GM12873 (cell line): ENCODE results near the gene GPR160.

Source experiments
- TF ChIP-seq, protein P1 (sequence below): IDR thresholded peaks from 2 replicates; pipeline ENCODE4 v1.5.1; 2012; ENCODE audit warnings: low read depth, mild to moderate bottlenecking, moderate library complexity, low read length, control low read depth; ENCODE audit not compliant: insufficient read depth; ENCODE audit errors: missing control alignments

GPR160 gene

DNA sequence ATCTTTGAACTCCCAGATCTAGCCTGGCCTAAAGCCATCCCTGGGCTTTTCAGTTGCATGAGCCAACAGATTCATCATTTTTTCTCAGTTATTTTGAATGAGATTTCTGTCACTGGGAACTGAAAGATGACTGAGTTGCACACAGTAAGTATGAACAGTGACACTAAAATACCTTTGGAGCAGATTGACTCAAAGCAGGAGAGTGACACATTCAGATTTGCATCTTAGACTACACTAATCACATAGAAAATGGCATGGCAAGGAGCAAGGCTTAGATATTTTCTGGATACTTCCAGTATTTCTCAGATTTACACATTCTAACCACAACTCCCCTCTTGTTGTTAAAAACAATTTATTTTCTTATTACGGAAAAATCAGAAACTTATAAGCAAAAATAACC is 38.4 kb upstream of the GPR160 start:
- TF ChIP-seq, protein P1, sequence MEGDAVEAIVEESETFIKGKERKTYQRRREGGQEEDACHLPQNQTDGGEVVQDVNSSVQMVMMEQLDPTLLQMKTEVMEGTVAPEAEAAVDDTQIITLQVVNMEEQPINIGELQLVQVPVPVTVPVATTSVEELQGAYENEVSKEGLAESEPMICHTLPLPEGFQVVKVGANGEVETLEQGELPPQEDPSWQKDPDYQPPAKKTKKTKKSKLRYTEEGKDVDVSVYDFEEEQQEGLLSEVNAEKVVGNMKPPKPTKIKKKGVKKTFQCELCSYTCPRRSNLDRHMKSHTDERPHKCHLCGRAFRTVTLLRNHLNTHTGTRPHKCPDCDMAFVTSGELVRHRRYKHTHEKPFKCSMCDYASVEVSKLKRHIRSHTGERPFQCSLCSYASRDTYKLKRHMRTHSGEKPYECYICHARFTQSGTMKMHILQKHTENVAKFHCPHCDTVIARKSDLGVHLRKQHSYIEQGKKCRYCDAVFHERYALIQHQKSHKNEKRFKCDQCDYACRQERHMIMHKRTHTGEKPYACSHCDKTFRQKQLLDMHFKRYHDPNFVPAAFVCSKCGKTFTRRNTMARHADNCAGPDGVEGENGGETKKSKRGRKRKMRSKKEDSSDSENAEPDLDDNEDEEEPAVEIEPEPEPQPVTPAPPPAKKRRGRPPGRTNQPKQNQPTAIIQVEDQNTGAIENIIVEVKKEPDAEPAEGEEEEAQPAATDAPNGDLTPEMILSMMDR = no peak

DNA sequence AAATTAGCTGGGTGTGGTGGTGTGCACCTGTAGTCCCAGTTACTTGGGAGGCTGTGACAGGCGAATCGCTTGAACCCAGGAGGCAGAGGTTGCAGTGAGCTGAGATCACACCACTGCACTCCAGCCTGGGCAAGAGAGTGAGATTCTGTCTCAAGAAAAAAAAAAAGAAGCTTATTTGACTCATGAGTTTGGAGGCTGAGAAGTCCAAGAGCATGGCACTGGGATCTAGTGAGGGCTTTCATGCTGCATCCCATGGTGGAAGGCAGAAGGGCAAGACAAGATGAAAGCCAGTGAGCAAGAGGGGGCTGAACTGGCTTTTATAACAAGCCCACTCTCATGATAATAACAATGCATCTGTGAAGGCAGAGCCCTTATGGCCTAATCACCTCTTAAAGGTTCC is 37.7 kb upstream of the GPR160 start:
- TF ChIP-seq, protein P1 = no peak

DNA sequence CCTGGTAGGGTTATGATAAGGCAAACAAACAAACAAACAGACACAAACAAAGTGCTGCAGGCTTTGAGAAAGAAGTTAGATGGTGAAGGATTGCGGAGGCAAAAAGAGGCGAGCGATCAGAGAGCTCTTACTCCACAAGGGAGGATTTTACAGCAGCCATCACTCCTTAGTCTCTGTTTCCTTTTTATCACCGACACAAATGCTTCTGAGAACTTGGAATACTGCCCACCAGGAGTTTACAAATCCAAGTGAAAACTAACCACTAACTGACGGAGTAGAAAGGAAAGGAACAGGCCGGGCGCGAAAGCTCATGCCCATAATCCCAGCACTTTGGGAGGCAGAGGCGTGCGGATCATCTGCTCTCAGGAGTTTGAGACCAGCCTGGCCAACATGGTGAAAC is 35.6 kb upstream of the GPR160 start:
- TF ChIP-seq, protein P1 = no peak

DNA sequence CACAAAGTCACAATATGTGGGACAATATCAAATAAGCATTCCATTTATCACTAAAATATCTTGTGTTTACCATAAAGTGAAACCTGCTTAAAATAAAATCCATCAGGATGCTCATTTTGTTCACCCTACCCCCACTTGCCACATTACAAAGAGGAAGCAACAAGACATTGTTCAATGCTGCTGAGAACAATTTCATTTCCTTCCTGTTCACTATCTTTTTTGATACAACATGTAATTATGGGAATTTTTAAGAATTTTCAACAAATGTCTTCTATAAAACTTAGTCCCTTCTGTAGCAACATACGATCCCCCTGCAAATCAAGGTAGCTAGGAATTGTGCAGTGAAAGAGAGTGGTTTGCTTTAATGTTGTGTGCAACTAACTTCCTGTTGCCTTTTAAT is 34.9 kb upstream of the GPR160 start:
- TF ChIP-seq, protein P1 = no peak

DNA sequence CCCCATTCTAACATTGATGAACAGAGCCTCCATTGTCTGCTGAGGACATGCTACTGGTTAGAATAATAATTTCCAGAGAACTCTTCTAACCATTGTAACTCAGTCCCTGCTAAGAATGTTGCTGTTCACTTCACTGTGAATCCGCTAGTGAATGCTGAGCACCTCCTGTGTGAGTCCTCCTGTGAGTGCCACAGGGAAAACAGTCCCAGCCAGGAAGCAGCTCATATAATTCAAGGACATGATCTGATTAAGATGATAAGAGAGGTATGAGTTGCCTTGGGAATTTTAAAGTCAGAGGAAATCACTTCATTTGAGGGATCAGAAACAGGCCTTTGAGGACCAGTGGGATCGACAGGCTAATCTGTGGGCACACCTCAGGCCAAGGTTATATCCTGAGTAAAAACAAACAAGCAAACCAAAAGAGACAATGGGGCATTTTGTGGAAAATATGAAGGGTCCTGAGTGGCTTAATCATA is 33.9 kb upstream of the GPR160 start:
- TF ChIP-seq, protein P1 = no peak

DNA sequence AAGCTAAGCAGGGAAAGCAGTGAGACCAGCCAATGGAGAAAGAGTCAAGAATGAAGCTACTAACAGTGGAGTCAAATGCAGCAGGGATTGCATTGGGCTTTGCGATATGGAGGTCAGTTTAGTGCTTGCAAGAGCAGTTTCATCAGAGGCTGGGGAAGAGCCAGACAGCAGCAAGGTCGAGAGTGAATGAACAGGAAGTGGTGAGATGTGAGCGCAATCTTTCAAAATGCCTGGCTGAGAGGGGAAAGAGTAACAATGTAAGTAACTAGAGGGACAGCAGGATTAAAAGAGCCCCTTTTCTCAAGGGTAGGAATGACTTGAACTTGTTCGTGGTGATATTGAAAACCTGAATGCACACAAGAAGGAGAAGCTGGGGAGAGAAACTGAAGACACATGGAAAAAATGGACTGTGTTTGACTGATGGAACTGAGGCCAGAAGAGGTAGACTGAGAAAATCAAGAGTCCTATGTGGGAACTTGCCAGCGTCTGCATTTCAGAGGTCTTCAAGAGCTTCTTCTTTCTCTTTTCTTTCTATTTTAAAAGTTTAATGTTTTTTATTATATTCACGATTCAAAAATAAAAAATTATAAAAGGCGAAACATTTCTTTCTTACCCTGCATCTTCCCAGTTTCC is 30.6 kb upstream of the GPR160 start:
- TF ChIP-seq, protein P1 = no peak

DNA sequence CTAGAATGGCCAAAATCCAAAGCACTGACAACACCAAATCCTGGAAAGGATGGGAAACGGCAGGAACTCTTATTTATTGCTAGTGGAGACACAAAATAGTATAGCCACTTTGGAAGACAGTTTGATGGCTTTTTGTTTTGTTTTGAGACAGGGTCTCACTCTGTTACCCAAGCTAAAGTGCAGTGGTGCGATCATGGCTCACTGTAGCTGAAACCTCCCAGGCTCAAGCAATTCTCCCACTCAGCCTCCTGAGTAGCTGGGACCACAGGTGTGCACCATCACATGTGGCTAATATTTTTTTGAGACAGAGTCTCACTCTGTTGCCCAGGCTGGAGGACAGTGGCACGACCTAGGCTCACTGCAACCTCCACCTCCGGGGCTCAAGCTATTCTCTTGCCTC is 27.3 kb upstream of the GPR160 start:
- TF ChIP-seq, protein P1 = no peak
